PC-9 (cell line): ENCODE results near the gene CCDC167. TPM values are rescaled to one million over a fixed set of nuclear protein-coding genes. Genes with fewer than 3 reads are reported as not detected.

ENCODE experiments used
- BruUV-seq: library from RNA; stranded (reverse); fragments of 400-500 nt; replicated peaks from 2 replicates; lab custom pipeline; 2021; lab: Mats Ljungman, UMichigan
- CTCF ChIA-PET: fragments of 300-600 bp; sonication (Branson Sonifier 250); formaldehyde crosslinking; loops from one replicate; lab custom pipeline; 2022; ENCODE audit warnings: antibody characterized with exemption; lab: Charles Lee
- POLR2A ChIA-PET: fragments of 300-600 bp; sonication (Branson Sonifier 250); formaldehyde crosslinking; loops from one replicate; lab custom pipeline; 2022; ENCODE audit warnings: antibody characterized with exemption; ENCODE audit not compliant: unreplicated experiment; lab: Charles Lee
- DNase-seq, 2 experiments: peaks; one replicate each; pipeline versions ENCODE4 v3.0.0 to v3.0.0-alpha.2; 2015 to 2022; ENCODE audit warnings: mixed read lengths in 1 of 2
- H2AFZ ChIP-seq: fragments of 200-600 bp; sonication (generic); 2 replicates; pipeline ENCODE4 v1.8.1; 2017; ENCODE audit warnings: antibody characterized with exemption
- H3F3A ChIP-seq: fragments of 200-600 bp; sonication (generic); 2 replicates; pipeline ENCODE4 v1.8.1; 2017; ENCODE audit warnings: antibody characterized with exemption, mild to moderate bottlenecking, low read depth; ENCODE audit not compliant: insufficient read depth
- H3K27ac ChIP-seq: fragments of 200-600 bp; sonication (generic); 2 replicates; pipeline ENCODE4 v1.6.1; 2016; ENCODE audit warnings: mixed run types
- H3K27me3 ChIP-seq: fragments of 200-600 bp; sonication (generic); 2 replicates; pipeline ENCODE4 v1.6.1; 2016; ENCODE audit warnings: low read depth, mixed run types; ENCODE audit not compliant: insufficient read depth
- H3K36me3 ChIP-seq: fragments of 200-600 bp; sonication (generic); 2 replicates; pipeline ENCODE4 v1.6.1; 2016; ENCODE audit warnings: low read depth, mixed run types
- H3K4me1 ChIP-seq: fragments of 200-600 bp; sonication (generic); replicated peaks from 2 replicates; pipeline ENCODE4 v1.6.1; 2016; ENCODE audit warnings: mixed run types; ENCODE audit not compliant: insufficient read depth
- H3K4me2 ChIP-seq: fragments of 200-600 bp; sonication (generic); 2 replicates; pipeline ENCODE4 v1.6.1; 2017; ENCODE audit warnings: mixed run types
- H3K4me3 ChIP-seq: fragments of 200-600 bp; sonication (generic); 2 replicates; pipeline ENCODE4 v1.6.1; 2016; ENCODE audit warnings: mixed run types
- H3K79me2 ChIP-seq: fragments of 200-600 bp; sonication (generic); 2 replicates; pipeline ENCODE4 v1.6.1; 2017; ENCODE audit warnings: low read depth, mixed run types
- H3K9me2 ChIP-seq: fragments of 200-600 bp; sonication (generic); 2 replicates; pipeline ENCODE4 v1.8.1; 2017; ENCODE audit warnings: mild to moderate bottlenecking; ENCODE audit not compliant: insufficient read depth
- H3K9me3 ChIP-seq: fragments of 200-600 bp; sonication (generic); 2 replicates; pipeline ENCODE4 v1.8.1; 2016; ENCODE audit warnings: low read depth; ENCODE audit not compliant: insufficient read depth
- H4K20me1 ChIP-seq: fragments of 200-600 bp; sonication (generic); 2 replicates; pipeline ENCODE4 v1.8.1; 2017; ENCODE audit not compliant: insufficient read depth
- CTCF ChIP-seq: fragments of 200-600 bp; sonication (generic); conservative IDR thresholded peaks from 2 replicates; pipeline ENCODE4 v1.6.1; 2017; ENCODE audit warnings: mixed run types, antibody characterized with exemption, mild to moderate bottlenecking, moderate library complexity
- EZH2 ChIP-seq: fragments of 200-600 bp; sonication (generic); IDR thresholded peaks from 2 replicates; pipeline ENCODE4 v1.8.0; 2017; ENCODE audit warnings: antibody characterized with exemption, low read depth
- intact Hi-C: fragments of 100-400 bp; cut with micrococcal nuclease; formaldehyde crosslinking; loops from one replicate; pipeline ENCODE4 v1.10.0; 2022; ENCODE audit not compliant: unreplicated experiment
- total RNA-seq: library from RNA; stranded (reverse); gene quantifications from 2 replicates; pipeline ENCODE4 v1.2.3, GENCODE V29; 2021

CCDC167 gene
- total RNA-seq, 1 experiment from 2014 or later = 29.4 TPM

DNA sequence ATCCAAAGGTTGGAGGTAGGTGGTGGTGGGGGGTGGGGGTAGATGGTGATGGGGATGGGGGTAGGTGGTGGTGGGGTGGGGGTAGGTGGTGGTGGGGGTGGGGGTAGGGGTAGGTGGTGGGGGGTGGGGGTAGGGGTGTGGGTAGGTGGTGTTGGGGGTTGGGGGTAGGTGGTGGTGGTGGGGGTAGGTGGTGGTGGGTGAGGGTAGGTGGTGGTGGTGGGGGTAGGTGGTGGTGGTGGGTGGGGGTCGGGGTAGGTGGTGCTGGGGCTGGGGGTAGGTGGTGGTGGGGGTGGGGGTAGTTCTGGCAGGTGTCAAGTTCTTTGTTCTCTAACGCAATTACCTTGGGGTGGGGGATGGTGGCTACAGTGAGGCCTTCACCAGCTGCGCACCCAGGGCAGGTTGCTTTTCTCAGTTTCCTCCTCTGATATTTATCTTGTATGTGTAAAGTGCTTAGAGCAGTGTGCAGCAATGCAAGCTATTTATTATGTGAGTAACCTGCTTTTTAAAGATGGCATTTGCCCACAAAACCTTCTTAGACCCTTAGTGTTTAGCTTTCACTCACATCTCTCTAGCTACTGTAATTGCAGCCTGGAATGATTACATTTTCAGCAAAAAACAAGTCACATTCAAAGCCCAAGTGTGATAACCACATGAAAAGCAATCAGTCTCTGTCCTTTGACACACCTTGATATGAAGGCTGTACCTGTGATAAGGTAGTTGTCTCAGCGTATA lies 8.2 kb upstream of the CCDC167 start:
- TF ChIP-seq CTCF (no peak), EZH2 (no peak)
- peaks cover 2% of the 10 kb centered on the region; the same call in 1 of the 2 replicates for H3K27me3 ChIP-seq
- intact Hi-C loops = no loop called here
- no peaks in the 10 kb centered on the region for H3K36me3 ChIP-seq
- no peaks in the 10 kb centered on the region for H3K9me3 ChIP-seq
- H3K4me1 ChIP-seq = no peaks in the 10 kb centered on the region
- H3F3A ChIP-seq = no peaks in the 10 kb centered on the region
- H3K27ac ChIP-seq = no peak overlapping the region
- H4K20me1 ChIP-seq = no peaks in the 10 kb centered on the region
- ChIA-PET POLR2A (no interaction called here), CTCF (no interaction called here)
- no peak overlapping the region for H2AFZ ChIP-seq
- no peaks in the 10 kb centered on the region for H3K79me2 ChIP-seq
- H3K4me2 ChIP-seq = no peak overlapping the region
- no peaks in the 10 kb centered on the region for H3K9me2 ChIP-seq
- no TSS peak for BruUV-seq
- DNase-seq = no peak
- H3K4me3 ChIP-seq = no peak overlapping the region

DNA sequence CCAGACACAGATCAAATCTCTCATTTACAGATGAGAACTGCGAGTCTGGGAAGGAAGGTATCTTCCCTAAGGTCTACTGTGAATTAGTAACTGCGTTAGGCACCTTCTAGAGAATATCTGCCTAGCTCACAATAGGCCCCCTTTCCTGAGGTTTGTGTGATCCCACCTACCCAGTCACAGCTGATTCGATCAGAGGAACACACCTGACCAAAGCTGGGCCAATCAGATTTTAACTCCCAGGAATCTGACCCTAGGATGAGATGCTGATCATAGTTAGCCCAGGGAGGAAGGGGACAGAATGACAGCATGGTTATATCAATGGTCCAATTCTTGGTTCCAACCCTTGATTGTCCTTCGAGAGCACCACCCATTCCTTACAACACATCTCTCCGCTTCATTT lies 7.4 kb upstream of the CCDC167 start:
- no TSS peak for BruUV-seq
- POLR2A ChIA-PET = no interaction called here

GRCh38 chr6:37506479-37506878 lies 6.8 kb upstream of the CCDC167 start:
- Histone ChIP-seq H3K4me3 (no peak overlapping the region), H3K4me1 (no peaks in the 10 kb centered on the region), H2AFZ (no peak overlapping the region), H3K9me2 (no peaks in the 10 kb centered on the region), H3F3A (no peaks in the 10 kb centered on the region; the same call in 1 of the 2 replicates), H3K27me3 (no peaks in the 10 kb centered on the region; the same call in 1 of the 2 replicates), H3K27ac (no peak overlapping the region), H4K20me1 (no peaks in the 10 kb centered on the region), H3K4me2 (no peak overlapping the region), H3K79me2 (no peaks in the 10 kb centered on the region), H3K9me3 (no peaks in the 10 kb centered on the region), H3K36me3 (no peaks in the 10 kb centered on the region)
- DNase-seq = no peak
- POLR2A ChIA-PET = no interaction called here
- TF ChIP-seq CTCF (no peak), EZH2 (no peak)
- intact Hi-C loops = no loop called here
- CTCF ChIA-PET = no interaction called here
- no TSS peak for BruUV-seq

More for the DNA sequence above, 7.4 kb upstream of the CCDC167 start:
- Histone ChIP-seq H3F3A (no peaks in the 10 kb centered on the region), H3K27me3 (no peaks in the 10 kb centered on the region; the same call in 1 of the 2 replicates), H3K4me3 (no peak overlapping the region), H3K4me2 (no peak overlapping the region), H4K20me1 (no peaks in the 10 kb centered on the region), H3K9me3 (no peaks in the 10 kb centered on the region), H3K36me3 (no peaks in the 10 kb centered on the region), H3K27ac (no peak overlapping the region), H2AFZ (no peak overlapping the region), H3K4me1 (no peaks in the 10 kb centered on the region), H3K9me2 (no peaks in the 10 kb centered on the region), H3K79me2 (no peaks in the 10 kb centered on the region)
- TF ChIP-seq CTCF (no peak), EZH2 (no peak)
- intact Hi-C loops = no loop called here
- CTCF ChIA-PET = no interaction called here
- DNase-seq = no peak
